Activated naive CD4-positive, alpha-beta T cell treated with anti-CD3 and anti-CD28 coated beads, Interleukin-2, amount 50 U/mL, for 16 hours (primary cell): Measurements from ENCODE around the gene KCTD5.

Source experiments
- DNase-seq: peaks from one replicate; pipeline ENCODE4 v3.0.0-alpha.2; 2020

The KCTD5 gene

DNA sequence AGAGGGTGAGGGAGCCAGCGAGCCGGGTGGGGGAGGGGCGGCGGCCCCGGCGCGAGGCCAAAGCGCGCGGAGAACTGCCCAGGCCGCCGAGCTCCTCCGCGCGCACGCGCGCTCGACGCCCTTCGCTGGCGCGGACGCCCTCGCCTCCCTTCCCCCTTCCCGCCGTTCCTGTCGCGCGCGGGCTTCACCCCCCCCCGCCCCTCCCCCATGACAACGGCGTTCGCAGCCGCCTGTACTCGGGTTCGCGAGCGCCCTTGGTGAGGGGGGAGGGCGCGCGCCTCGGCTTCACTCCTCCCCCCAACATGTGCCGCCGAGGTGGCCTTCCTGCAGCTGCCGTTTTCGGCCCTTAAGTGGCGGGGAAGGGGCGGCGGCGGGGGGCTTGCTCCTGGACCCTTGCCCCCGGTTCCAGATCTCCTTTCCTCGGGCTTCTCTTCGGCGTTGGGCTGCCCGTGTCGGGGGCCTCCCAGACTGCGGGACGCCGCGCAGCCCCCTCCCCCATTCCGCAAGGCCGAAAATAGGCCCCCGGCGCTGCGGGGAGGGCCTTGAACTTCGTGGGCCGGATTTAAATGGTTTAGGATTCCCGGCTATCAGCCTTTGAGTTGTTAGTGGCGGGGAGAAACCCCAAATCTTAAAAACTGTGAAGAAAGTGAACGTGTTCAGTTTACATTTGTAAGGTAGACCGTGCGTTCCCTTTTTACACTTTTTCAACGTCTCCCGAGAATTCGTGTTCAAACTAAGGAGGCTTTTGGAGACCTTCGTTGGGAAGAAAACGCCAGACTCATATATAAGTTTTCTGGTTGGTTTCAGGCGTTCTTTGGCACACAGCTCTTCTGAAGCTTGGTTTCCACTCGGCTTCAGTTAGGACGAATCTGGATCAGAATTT, 70.8 kb downstream of the KCTD5 start:
- peak; percentile 68 for DNase-seq

DNA sequence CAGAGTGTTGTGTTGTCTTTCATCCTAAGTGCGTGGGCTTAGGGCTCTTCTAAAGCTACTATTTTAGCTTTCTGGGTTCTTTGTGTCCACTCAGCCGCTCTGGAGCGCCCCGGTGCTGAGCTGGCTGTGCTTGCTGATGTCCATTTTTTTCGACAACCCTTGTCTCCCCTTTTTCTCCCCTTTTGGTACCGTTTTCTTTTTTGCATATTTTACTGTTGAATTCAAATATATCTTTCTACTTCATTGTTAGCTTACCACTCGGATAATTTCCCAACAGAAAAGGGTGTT, 71.4 kb downstream of the KCTD5 start:
- DNase-seq, result no peak

DNA sequence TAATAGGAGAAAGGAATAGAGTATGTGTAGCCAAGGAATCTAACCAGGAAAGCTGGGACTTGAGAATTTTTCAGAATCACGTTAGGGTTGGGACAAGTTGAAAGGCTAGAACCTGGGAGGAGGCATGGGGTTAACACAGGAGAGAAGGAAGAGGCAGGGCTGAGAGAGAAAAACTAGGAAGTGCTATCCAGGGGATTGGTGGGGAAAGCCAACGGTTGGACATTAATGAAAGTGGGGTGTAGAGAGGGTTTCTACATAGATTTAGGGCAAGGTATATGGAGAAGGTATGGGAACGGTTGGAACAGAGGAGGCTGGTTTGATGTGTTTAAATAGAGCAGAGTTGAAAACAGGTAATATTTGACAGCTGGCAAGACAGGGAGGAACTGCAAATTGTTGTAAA, 72.8 kb downstream of the KCTD5 start:
- DNase-seq, result no peak

DNA sequence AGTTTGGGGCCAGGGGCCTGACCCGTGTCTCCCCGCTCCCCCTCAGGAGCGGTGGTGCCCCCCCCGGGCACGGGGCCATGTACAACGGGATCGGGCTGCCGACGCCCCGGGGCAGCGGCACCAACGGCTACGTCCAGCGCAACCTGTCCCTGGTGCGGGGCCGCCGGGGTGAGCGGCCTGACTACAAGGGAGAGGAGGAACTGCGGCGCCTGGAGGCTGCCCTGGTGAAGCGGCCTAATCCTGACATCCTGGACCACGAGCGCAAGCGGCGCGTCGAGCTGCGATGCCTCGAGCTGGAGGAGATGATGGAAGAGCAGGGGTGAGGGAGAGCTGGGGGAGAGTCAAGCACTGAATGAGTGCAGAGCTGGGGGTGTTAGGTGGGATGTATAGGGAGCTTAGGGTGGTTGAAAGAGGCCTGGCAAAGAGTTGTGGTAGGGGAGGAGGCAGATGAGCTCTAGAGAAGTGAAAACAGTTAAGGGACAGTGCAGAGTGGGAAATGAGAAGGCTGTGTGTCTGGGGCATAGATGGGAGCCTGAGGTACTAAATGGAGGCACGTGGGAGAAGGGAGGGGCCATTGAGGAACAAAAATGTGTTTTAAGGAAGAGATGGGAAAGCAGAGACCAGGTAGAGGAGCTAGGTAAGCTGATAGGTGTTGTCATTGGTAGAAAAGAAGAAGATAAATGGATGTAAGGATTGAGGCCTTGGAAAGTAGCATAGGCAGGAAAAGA, 74.1 kb downstream of the KCTD5 start:
- DNase-seq, result no peak

DNA sequence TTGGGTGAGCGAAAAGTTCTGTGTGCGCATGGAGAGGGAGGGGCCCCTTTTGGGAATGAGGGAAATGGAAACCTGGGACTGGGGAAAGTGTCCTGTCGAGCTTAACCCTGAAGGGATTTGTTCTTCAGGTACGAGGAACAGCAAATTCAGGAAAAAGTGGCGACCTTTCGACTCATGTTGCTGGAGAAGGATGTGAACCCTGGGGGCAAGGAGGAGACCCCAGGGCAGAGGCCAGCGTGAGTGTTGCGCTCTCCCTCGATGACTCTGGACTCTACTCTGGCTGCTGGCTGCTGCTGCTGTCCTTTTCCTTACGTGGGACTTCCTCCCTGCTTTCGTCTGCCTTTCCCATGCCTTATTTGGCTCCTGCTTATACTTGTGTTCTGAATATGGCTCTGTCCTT, 75.0 kb downstream of the KCTD5 start:
- no peak for DNase-seq
